Measurements from ENCODE around the gene PSMD5.

The PSMD5 gene

GRCh38 chr9:120791161-120791560 lies 51.6 kb downstream of the PSMD5 start:
- no peak overlapping the region for H3K4me3 ChIP-seq (ENCODE audit: low read depth, low read length)
- no peak for TF ChIP-seq CTCF (IDR thresholded peaks at IDR 0.05; ENCODE audit: insufficient read depth, low read depth, low read length, missing control alignments)
- no peak for DNase-seq (ENCODE audit: low read depth)

GRCh38 chr9:120787933-120788332 lies 54.8 kb downstream of the PSMD5 start:
- no peak for TF ChIP-seq CTCF (IDR thresholded peaks at IDR 0.05; ENCODE audit: insufficient read depth, low read depth, low read length, missing control alignments)
- DNase-seq (ENCODE audit: low read depth), result no peak
- H3K4me3 ChIP-seq (ENCODE audit: low read depth, low read length), result no peak overlapping the region

DNA sequence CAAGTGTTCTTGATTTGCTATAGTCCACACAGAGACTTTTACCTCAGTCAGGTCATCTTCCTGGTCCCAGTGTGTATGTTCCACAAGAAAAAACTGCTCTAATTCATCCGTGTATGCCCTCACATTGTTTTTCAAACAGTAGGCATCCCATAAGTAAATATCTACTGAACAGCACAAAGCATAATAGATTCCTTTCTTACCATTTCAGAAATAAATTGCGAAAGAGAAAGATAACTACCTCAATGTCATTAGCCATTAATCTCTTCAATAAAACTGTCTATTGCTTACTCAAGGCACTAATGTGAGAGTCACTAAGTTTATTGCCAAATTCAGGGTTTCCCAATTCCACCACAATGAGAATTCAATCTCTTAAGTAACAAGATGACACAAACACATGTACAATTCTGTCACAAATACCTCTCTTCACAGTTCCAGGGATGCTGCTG lies 59.1 kb downstream of the PSMD5 start:
- no peak for DNase-seq (ENCODE audit: low read depth)
- H3K4me3 ChIP-seq (ENCODE audit: low read depth, low read length), result no peak overlapping the region
- no peak for TF ChIP-seq CTCF (IDR thresholded peaks at IDR 0.05; ENCODE audit: insufficient read depth, low read depth, low read length, missing control alignments)

DNA sequence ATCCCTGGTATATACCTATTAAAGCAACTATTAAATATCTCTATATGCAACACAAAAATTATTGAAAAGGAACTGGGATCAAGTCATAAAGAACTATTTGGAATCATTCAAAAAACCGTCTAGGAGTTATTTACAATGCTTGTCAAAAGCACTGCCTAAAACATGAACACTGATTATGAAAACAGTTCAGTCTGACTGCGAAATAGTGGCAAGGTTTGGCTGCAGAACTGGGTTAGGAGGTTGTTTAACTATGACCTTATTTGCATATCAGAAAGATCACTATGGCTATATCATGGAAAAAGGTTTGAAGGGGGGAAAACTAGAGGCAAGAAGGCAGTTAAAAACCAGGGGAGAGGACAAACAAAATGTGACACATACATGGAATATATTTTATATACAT lies 61.5 kb downstream of the PSMD5 start:
- H3K4me3 ChIP-seq (ENCODE audit: low read depth, low read length), result no peak overlapping the region
- TF ChIP-seq CTCF (IDR thresholded peaks at IDR 0.05; ENCODE audit: insufficient read depth, low read depth, low read length, missing control alignments), result no peak
- DNase-seq (ENCODE audit: low read depth), result no peak

DNA sequence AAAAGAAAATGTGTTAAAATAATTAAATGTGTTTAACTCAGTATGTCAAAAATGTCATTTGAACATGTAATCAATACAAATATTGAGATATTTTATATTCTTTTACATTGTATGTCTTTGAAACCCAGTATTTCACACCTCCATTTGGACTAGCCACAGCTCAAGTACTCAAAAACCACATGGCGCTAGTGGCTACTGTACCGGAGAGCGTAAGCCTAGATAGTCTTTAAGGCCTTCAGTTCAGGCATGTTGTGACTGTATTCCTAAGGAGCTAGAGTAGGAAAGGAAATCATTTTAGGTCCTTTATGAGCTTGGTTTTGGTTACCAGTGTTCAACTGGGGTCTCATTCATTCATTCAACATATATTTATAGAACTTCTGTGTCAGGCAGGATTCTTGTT lies 62.4 kb downstream of the PSMD5 start:
- H3K4me3 ChIP-seq (ENCODE audit: low read depth, low read length), result no peak overlapping the region
- no peak for DNase-seq (ENCODE audit: low read depth)
- no peak for TF ChIP-seq CTCF (IDR thresholded peaks at IDR 0.05; ENCODE audit: insufficient read depth, low read depth, low read length, missing control alignments)

GRCh38 chr9:120779227-120779626 lies 63.5 kb downstream of the PSMD5 start:
- H3K4me3 ChIP-seq (ENCODE audit: low read depth, low read length), result no peak overlapping the region
- no peak for TF ChIP-seq CTCF (IDR thresholded peaks at IDR 0.05; ENCODE audit: insufficient read depth, low read depth, low read length, missing control alignments)
- DNase-seq (ENCODE audit: low read depth), result no peak

DNA sequence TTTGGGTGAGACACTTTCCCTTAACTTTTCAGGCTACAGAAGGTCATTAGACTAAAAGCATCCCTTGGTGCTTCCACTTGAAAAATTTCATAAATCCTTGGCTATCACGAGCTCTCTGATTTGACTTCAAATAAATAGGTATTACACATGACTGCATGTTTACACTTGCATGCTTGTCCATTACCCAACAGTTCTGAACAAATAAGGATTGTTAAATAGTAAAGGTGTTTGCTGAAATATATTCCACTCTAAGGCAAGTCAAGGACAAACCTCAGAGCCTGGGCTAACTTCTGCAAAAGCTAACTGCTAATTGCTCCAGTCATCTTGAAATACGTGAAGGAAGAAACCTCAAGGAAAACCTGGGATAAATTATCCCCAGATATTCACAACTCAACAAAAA lies 64.0 kb downstream of the PSMD5 start:
- H3K4me3 ChIP-seq (ENCODE audit: low read depth, low read length), result no peak overlapping the region
- DNase-seq (ENCODE audit: low read depth), result no peak
- no peak for TF ChIP-seq CTCF (IDR thresholded peaks at IDR 0.05; ENCODE audit: insufficient read depth, low read depth, low read length, missing control alignments)
